ENCODE data around the gene RAD23A.
"Not testable (repeated sequence)": the region's sequence is repeated elsewhere in the genome, so short reads cannot be mapped to it uniquely, and the experiment has no call there.

The RAD23A gene

GRCh38 chr19:12953138-12953798 is 7.6 kb downstream of the RAD23A start:
- Mint-ChIP-seq H3K27ac (peak overlapping the region; percentile 81 to 91 (median 84)), H3K4me3 (peak overlapping the region; percentile 31 to 64 (median 52)), H3K27me3 (ENCODE audit: low read depth) (no peaks in the 10 kb centered on the region), H3K36me3 (ENCODE audit: low read depth) (peaks cover 52% of the 10 kb centered on the region), H3K9me3 (no peaks in the 10 kb centered on the region), H3K4me1 (peaks cover 40% of the 10 kb centered on the region)
- TF ChIP-seq CTCF (IDR thresholded peaks at IDR 0.05; ENCODE audit: unreplicated experiment in 3 of 3): no peak

- peaks cover 48% of the 10 kb centered on the region for H3K36me3 Mint-ChIP-seq (ENCODE audit: low read depth)
- H3K27ac Mint-ChIP-seq: peak overlapping the region; percentile 83 to 91 (median 84)
Measured at GRCh38 chr19:12953799-12954611, 8.3 kb downstream of the RAD23A start.

DNA sequence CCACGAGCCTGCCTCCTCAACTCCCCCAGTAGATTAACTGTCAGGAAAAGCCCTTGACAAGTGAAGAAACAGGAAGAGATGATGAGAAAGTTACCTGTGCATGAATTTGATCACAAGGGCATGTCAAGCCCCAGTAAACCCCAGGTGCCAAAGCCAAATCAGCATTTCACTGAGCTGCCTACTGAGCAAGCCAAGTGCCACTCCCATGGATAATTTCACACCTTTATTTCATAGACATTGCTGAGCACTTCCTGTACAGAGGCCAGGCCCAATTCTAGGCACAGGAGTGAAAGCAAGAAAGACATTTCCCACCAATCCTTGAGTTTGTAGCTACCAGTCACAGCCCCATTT is 8.9 kb downstream of the RAD23A start:
- Mint-ChIP-seq H3K27me3 (ENCODE audit: low read depth) (no peaks in the 10 kb centered on the region), H3K27ac (peak overlapping the region; percentile 57 to 91 (median 83))

More at GRCh38 chr19:12953799-12954611, 8.3 kb downstream of the RAD23A start:
- Mint-ChIP-seq H3K4me1 (peaks cover 40% of the 10 kb centered on the region), H3K27me3 (ENCODE audit: low read depth) (no peaks in the 10 kb centered on the region), H3K4me3 (peak overlapping the region; percentile 28 to 91 (median 88)), H3K9me3 (no peaks in the 10 kb centered on the region)
- no peak for TF ChIP-seq CTCF (IDR thresholded peaks at IDR 0.05; ENCODE audit: unreplicated experiment in 3 of 3)

GRCh38 chr19:12955575-12955974 is 9.9 kb downstream of the RAD23A start:
- H3K9me3 Mint-ChIP-seq; H3K27me3 Mint-ChIP-seq (ENCODE audit: low read depth): not testable (repeated sequence)
- Mint-ChIP-seq H3K36me3 (ENCODE audit: low read depth) (peaks cover 36% of the 10 kb centered on the region), H3K4me3 (peak overlapping the region; percentile 84 to 91 (median 88)), H3K27ac (peak overlapping the region; percentile 88 to 91 (median 89)), H3K4me1 (peaks cover 40% of the 10 kb centered on the region)

More for the DNA sequence above, 8.9 kb downstream of the RAD23A start:
- Mint-ChIP-seq H3K9me3 (no peaks in the 10 kb centered on the region), H3K4me3 (peak overlapping the region; percentile 28 to 91 (median 88)), H3K4me1 (peaks cover 40% of the 10 kb centered on the region), H3K36me3 (ENCODE audit: low read depth) (peaks cover 45% of the 10 kb centered on the region)
- no peak for TF ChIP-seq CTCF (IDR thresholded peaks at IDR 0.05; ENCODE audit: unreplicated experiment in 3 of 3)

DNA sequence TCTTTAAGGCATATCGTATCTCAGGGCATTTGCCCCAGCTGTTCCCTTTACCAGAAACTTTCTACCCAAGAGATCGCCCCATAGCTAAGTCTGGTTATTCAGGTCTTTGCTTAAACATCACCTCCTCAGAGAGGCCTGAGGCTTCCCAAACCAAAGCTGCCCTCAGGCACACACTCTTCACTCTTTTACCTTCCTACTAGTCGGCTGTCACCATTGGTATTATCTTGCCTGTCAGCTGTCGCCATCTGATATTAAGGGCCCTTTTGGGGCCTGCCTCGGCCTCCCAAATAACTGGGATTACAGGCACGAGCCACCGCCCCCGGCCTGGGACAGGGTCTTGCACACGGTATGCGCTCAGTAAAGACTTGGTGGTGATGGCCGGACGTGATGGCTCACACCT is 10.3 kb downstream of the RAD23A start:
- H3K9me3 Mint-ChIP-seq: no peaks in the 10 kb centered on the region
- peak overlapping the region; percentile 84 to 91 (median 88) for H3K4me3 Mint-ChIP-seq
- peak overlapping the region; percentile 88 to 91 (median 89) for H3K27ac Mint-ChIP-seq
- H3K36me3 Mint-ChIP-seq (ENCODE audit: low read depth): peaks cover 31% of the 10 kb centered on the region
- H3K4me1 Mint-ChIP-seq: peaks cover 40% of the 10 kb centered on the region
- no peak for TF ChIP-seq CTCF (IDR thresholded peaks at IDR 0.05; ENCODE audit: unreplicated experiment in 3 of 3)
- H3K27me3 Mint-ChIP-seq (ENCODE audit: low read depth): peaks cover 4% of the 10 kb centered on the region

Data from nephron (organoid).